Neural progenitor cell (in vitro differentiated cells): ENCODE data around the gene ABCD3.

ENCODE experiments used
- CTCF ChIP-seq: fragments of 200-600 bp; sonication (generic); IDR thresholded peaks from 2 replicates; pipeline ENCODE4 v1.5.1; 2017; ENCODE audit warnings: antibody characterized with exemption, mild to moderate bottlenecking
- EZH2 ChIP-seq: fragments of 200-600 bp; sonication (generic); IDR thresholded peaks from 2 replicates; pipeline ENCODE4 v1.6.1; 2017; ENCODE audit warnings: antibody characterized with exemption, mild to moderate bottlenecking, moderate library complexity

DNA sequence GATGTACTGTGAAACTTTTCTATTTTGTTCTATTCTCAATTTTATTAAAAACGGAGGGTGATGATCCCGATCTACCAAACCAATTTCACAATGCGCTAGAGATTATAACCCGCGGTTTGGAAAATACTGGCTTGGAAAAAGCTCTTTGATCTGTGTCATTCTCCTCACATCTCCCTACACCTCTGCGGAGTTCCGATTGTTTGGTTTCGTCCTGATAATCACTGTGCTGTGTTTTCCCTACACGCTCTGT, 536 bp upstream of the ABCD3 start:
- TF ChIP-seq CTCF (no peak), EZH2 (no peak)
